Measurements from ENCODE around the gene FANCM. TPM values are rescaled to one million over a fixed set of nuclear protein-coding genes. Genes with fewer than 3 reads are reported as not detected.

Gene FANCM
- total RNA-seq, 1 experiment from 2014 or later = 11.9 TPM

DNA sequence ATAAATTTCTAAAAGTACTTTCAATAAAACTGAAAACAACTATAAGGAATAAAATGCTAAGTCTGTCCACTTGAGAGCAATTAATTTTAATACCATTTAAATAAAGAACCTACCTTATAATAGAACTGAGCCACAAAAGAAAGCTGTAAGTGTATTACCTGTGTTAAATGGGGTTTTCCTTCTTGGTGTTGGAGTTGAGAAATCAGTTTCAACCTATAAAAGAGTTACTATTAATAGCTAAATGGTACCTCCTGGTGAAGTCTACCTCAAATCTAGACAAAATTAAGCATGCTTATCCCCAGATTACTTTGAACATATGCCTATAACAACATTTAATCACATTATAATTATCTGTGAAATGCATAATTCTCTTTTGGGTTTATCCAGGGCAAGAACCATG is 68.5 kb downstream of the FANCM start:
- H3K23me2 ChIP-seq (ENCODE audit: insufficient read length, low read depth, low read length, poor library complexity, severe bottlenecking) = no peaks in the 10 kb centered on the region
- H3K4ac ChIP-seq (ENCODE audit: low read depth, low read length) = no peak overlapping the region
- H3K9ac ChIP-seq (ENCODE audit: extremely low read depth, insufficient read length, low read length) = no peak overlapping the region
- no peak overlapping the region for H2BK12ac ChIP-seq (ENCODE audit: insufficient read length, low read depth, low read length)
- no peak overlapping the region for H4K5ac ChIP-seq (ENCODE audit: insufficient read length, low read depth, low read length)
- no peaks in the 10 kb centered on the region for H3K9me3 Mint-ChIP-seq
- no peak overlapping the region for H4K91ac ChIP-seq (ENCODE audit: insufficient read length, low read depth, low read length)
- no peak overlapping the region for H3K4me3 Mint-ChIP-seq
- no peaks in the 10 kb centered on the region for H3K27me3 ChIP-seq (ENCODE audit: insufficient read depth, low read length)
- no peaks in the 10 kb centered on the region for H3K4me1 Mint-ChIP-seq
- no peaks in the 10 kb centered on the region for H3K79me1 ChIP-seq (ENCODE audit: insufficient read depth, low read depth, low read length, poor library complexity, severe bottlenecking)
- H3K27me3 Mint-ChIP-seq (ENCODE audit: low read depth) = no peaks in the 10 kb centered on the region
- no peak overlapping the region for H3K23ac ChIP-seq (ENCODE audit: insufficient read length, low read depth, low read length)
- no peaks in the 10 kb centered on the region for H3K79me2 ChIP-seq (ENCODE audit: insufficient read depth, low read length)
- H3K4me2 ChIP-seq (ENCODE audit: insufficient read depth, insufficient read length, low read length) = no peak overlapping the region
- no peak overlapping the region for H2BK120ac ChIP-seq (ENCODE audit: low read depth, low read length, poor library complexity, severe bottlenecking)
- H2AFZ ChIP-seq (ENCODE audit: low read length) = no peak overlapping the region
- no peak overlapping the region for H3K27ac Mint-ChIP-seq
- no peak overlapping the region for H2AK5ac ChIP-seq (ENCODE audit: insufficient read length, low read length)
- H4K20me1 ChIP-seq (ENCODE audit: control insufficient read depth, insufficient read depth, insufficient read length) = no peaks in the 10 kb centered on the region
- H3K56ac ChIP-seq (ENCODE audit: insufficient read length, low read depth, low read length) = no peak overlapping the region
- no peak overlapping the region for H3K14ac ChIP-seq (ENCODE audit: insufficient read depth, low read length)
- H2BK5ac ChIP-seq (ENCODE audit: insufficient read length, low read length) = no peak overlapping the region
- no peak overlapping the region for H3T11ph ChIP-seq (ENCODE audit: low read length)
- peaks cover 2 to 41% (median 32%) of the 10 kb centered on the region in 3 experiments; a peak in 6 of 7 replicates for H3K36me3 Mint-ChIP-seq (ENCODE audit: insufficient read depth in 1 of 3, low read depth in 3 of 3)
- no peaks in the 10 kb centered on the region for H3K9me3 ChIP-seq (ENCODE audit: control insufficient read depth, low read depth, low read length)
- TF ChIP-seq, protein P1, sequence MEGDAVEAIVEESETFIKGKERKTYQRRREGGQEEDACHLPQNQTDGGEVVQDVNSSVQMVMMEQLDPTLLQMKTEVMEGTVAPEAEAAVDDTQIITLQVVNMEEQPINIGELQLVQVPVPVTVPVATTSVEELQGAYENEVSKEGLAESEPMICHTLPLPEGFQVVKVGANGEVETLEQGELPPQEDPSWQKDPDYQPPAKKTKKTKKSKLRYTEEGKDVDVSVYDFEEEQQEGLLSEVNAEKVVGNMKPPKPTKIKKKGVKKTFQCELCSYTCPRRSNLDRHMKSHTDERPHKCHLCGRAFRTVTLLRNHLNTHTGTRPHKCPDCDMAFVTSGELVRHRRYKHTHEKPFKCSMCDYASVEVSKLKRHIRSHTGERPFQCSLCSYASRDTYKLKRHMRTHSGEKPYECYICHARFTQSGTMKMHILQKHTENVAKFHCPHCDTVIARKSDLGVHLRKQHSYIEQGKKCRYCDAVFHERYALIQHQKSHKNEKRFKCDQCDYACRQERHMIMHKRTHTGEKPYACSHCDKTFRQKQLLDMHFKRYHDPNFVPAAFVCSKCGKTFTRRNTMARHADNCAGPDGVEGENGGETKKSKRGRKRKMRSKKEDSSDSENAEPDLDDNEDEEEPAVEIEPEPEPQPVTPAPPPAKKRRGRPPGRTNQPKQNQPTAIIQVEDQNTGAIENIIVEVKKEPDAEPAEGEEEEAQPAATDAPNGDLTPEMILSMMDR (conservative IDR thresholded peaks at IDR 0.05) = no peak
- no peak overlapping the region for H3K18ac ChIP-seq (ENCODE audit: insufficient read length, low read depth, low read length)
- H3K4me1 ChIP-seq (ENCODE audit: insufficient read depth, low read length) = no peaks in the 10 kb centered on the region
- H3K27ac ChIP-seq (ENCODE audit: insufficient read length, low read depth, low read length) = no peak overlapping the region
- DNase-seq = no peak
- no peak overlapping the region for H4K8ac ChIP-seq (replicated peaks; ENCODE audit: insufficient read length, low read depth, low read length)
- no peak overlapping the region for H2BK20ac ChIP-seq (ENCODE audit: low read depth, low read length, poor library complexity, severe bottlenecking)
- H2BK15ac ChIP-seq (ENCODE audit: low read depth, low read length) = no peak overlapping the region

Data from H9 (cell line).